22Rv1 (cell line): ENCODE measurements around the gene CCNT2.

Source experiments
- H3K27ac ChIP-seq: fragments of 450-650 bp; 2 replicates; pipeline ENCODE4 v1.5.1; 2017
- CTCF ChIP-seq: fragments of 450-650 bp; IDR thresholded peaks from 2 replicates; pipeline ENCODE4 v1.5.1; 2017; ENCODE audit warnings: mild to moderate bottlenecking
- ZFX ChIP-seq: fragments of 450-650 bp; IDR thresholded peaks from 2 replicates; pipeline ENCODE4 v1.6.1; 2017; ENCODE audit warnings: antibody characterized with exemption, borderline replicate concordance

CCNT2 gene

GRCh38 chr2:134910763-134911399 lies 7.7 kb upstream of the CCNT2 start:
- H3K27ac ChIP-seq, result no peak overlapping the region
- no peak for TF ChIP-seq ZFX
- TF ChIP-seq CTCF, result no peak

GRCh38 chr2:134911400-134911785 lies 7.2 kb upstream of the CCNT2 start:
- H3K27ac ChIP-seq, result no peak overlapping the region
- TF ChIP-seq CTCF (no peak), ZFX (no peak)

GRCh38 chr2:134912361-134912760 lies 6.3 kb upstream of the CCNT2 start:
- no peak for TF ChIP-seq ZFX
- TF ChIP-seq CTCF, result no peak
- no peak overlapping the region for H3K27ac ChIP-seq

GRCh38 chr2:134917360-134917865 lies 1.2 kb upstream of the CCNT2 start:
- TF ChIP-seq ZFX (no peak), CTCF (no peak)
- H3K27ac ChIP-seq, result peak overlapping the region; percentile 92

- TF ChIP-seq ZFX, result no peak
- 0 out of 2 replicates have a peak, but pooled peaks have one; percentile 10 for TF ChIP-seq CTCF
- peak overlapping the region; percentile 92 for H3K27ac ChIP-seq
These were observed 615 bp upstream of the CCNT2 start for GRCh38 chr2:134917888-134918525.

- TF ChIP-seq ZFX (no peak), CTCF (no peak)
These were observed 954 bp downstream of the CCNT2 start for GRCh38 chr2:134919341-134920210.

More at GRCh38 chr2:134919341-134920210, 954 bp downstream of the CCNT2 start:
- peak overlapping the region; percentile 92 for H3K27ac ChIP-seq
